Measurements from ENCODE around the gene SMARCA2. TPM values are rescaled to one million over a fixed set of nuclear protein-coding genes. Genes with fewer than 3 reads are reported as not detected.
"Not testable (repeated sequence)": the region's sequence is repeated elsewhere in the genome, so short reads cannot be mapped to it uniquely, and the experiment has no call there.

SMARCA2 gene
- total RNA-seq, 2 experiments from 2014 or later, result 264 to 274 TPM

DNA sequence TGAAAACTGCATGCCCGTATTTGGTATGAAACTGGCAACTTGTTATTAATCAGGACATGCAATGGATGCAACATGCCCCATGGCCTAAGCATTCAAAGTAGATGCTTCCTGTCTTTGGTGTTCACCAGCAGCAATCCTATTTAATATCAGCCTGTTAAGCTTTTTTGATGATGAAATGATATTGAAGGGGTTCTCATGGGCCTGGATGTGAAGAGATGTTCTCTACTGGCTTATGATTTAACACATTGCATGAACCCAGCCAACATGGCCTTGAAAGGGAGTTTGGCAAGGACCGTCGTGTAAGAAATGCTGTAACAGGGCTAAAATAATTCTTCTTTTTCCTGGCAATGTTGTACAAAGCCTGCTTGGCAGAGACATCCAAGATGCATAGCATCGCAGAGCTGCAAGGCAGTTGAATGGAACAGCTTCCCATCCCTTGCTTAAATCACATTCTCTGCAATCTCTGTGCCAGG, 111.2 kb downstream of the SMARCA2 start:
- no peak overlapping the region for H3K4me3 Mint-ChIP-seq
- peaks cover 42% of the 10 kb centered on the region for H3K4me1 Mint-ChIP-seq

GRCh38 chr9:2127486-2127885, 112.3 kb downstream of the SMARCA2 start:
- Mint-ChIP-seq H3K4me3 (no peak overlapping the region), H3K36me3 (ENCODE audit: low read depth) (peaks cover 64% of the 10 kb centered on the region), H3K27me3 (no peaks in the 10 kb centered on the region), H3K9me3 (no peaks in the 10 kb centered on the region), H3K27ac (no peak overlapping the region), H3K4me1 (peaks cover 45% of the 10 kb centered on the region)
- no peak for DNase-seq
- ChIA-PET CTCF (interaction anchor here (1.3 kb wide), 1 partner anchor 14 kb away, joined by 3 read pairs; no protein-coding TSS in a partner anchor), POLR2A (no interaction called here)

More for the DNA sequence above, 111.2 kb downstream of the SMARCA2 start:
- ChIA-PET CTCF (no interaction called here), POLR2A (no interaction called here)
- Mint-ChIP-seq H3K9me3 (no peaks in the 10 kb centered on the region), H3K27ac (peak overlapping the region; percentile 82), H3K27me3 (no peaks in the 10 kb centered on the region), H3K36me3 (ENCODE audit: low read depth) (peaks cover 68% of the 10 kb centered on the region)
- DNase-seq, result no peak

- H3K27me3 Mint-ChIP-seq, result no peaks in the 10 kb centered on the region
- no peak for DNase-seq
- peaks cover 45% of the 10 kb centered on the region for H3K4me1 Mint-ChIP-seq
- no peaks in the 10 kb centered on the region for H3K9me3 Mint-ChIP-seq
- CTCF ChIA-PET, result interaction anchor here (1.3 kb wide), 1 partner anchor 14 kb away, joined by 3 read pairs; no protein-coding TSS in a partner anchor
- POLR2A ChIA-PET, result interaction anchor here (0.6 kb wide), 1 partner anchor 110 kb away, joined by 3 read pairs; no protein-coding TSS in a partner anchor
- no peak overlapping the region for H3K4me3 Mint-ChIP-seq
- H3K36me3 Mint-ChIP-seq (ENCODE audit: low read depth), result peaks cover 58% of the 10 kb centered on the region
- peak overlapping the region; percentile 73 for H3K27ac Mint-ChIP-seq
Observed at GRCh38 chr9:2128141-2128540, 113.0 kb downstream of the SMARCA2 start.

GRCh38 chr9:2128618-2129017, 113.5 kb downstream of the SMARCA2 start:
- Mint-ChIP-seq H3K4me3 (no peak overlapping the region), H3K9me3 (no peaks in the 10 kb centered on the region), H3K27me3 (no peaks in the 10 kb centered on the region), H3K4me1 (peaks cover 45% of the 10 kb centered on the region), H3K36me3 (ENCODE audit: low read depth) (peaks cover 54% of the 10 kb centered on the region), H3K27ac (peak overlapping the region; percentile 27)
- DNase-seq, result no peak
- ChIA-PET POLR2A (interaction anchor here (0.6 kb wide), 1 partner anchor 110 kb away, joined by 3 read pairs; no protein-coding TSS in a partner anchor), CTCF (interaction anchor here (1.3 kb wide), 1 partner anchor 15 kb away, joined by 3 read pairs; no protein-coding TSS in a partner anchor)

GRCh38 chr9:2130941-2131340, 115.8 kb downstream of the SMARCA2 start:
- Mint-ChIP-seq H3K27me3 (no peaks in the 10 kb centered on the region), H3K4me3 (no peak overlapping the region)
- CTCF ChIA-PET, result interaction anchor here (0.7 to 2.1 kb wide), 2 partner anchors 16 to 36 kb away, joined by 3 to 4 read pairs; no protein-coding TSS in a partner anchor

GRCh38 chr9:2132484-2133082, 117.4 kb downstream of the SMARCA2 start:
- H3K27ac Mint-ChIP-seq, result no peak overlapping the region
- H3K36me3 Mint-ChIP-seq (ENCODE audit: low read depth), result peaks cover 46% of the 10 kb centered on the region
- no peaks in the 10 kb centered on the region for H3K27me3 Mint-ChIP-seq
- ChIA-PET POLR2A (no interaction called here), CTCF (interaction anchor here (1.2 to 2.1 kb wide), 3 partner anchors 35 to 595 kb away, joined by 3 to 4 read pairs (median 4); no protein-coding TSS in a partner anchor)
- no peak overlapping the region for H3K4me3 Mint-ChIP-seq
- H3K4me1 Mint-ChIP-seq, result peaks cover 14% of the 10 kb centered on the region
- DNase-seq, result no peak
- H3K9me3 Mint-ChIP-seq, result no peaks in the 10 kb centered on the region

More at GRCh38 chr9:2130941-2131340, 115.8 kb downstream of the SMARCA2 start:
- POLR2A ChIA-PET, result no interaction called here
- DNase-seq, result no peak
- peaks cover 50% of the 10 kb centered on the region for H3K36me3 Mint-ChIP-seq (ENCODE audit: low read depth)
- no peaks in the 10 kb centered on the region for H3K9me3 Mint-ChIP-seq
- peaks cover 26% of the 10 kb centered on the region for H3K4me1 Mint-ChIP-seq
- H3K27ac Mint-ChIP-seq, result no peak overlapping the region

- H3K36me3 Mint-ChIP-seq (ENCODE audit: low read depth), result peaks cover 51% of the 10 kb centered on the region
- no peaks in the 10 kb centered on the region for H3K9me3 Mint-ChIP-seq
- CTCF ChIA-PET, result no interaction called here
- no peak overlapping the region for H3K27ac Mint-ChIP-seq
- H3K4me3 Mint-ChIP-seq, result no peak overlapping the region
- peaks cover 11% of the 10 kb centered on the region for H3K4me1 Mint-ChIP-seq
- H3K27me3 Mint-ChIP-seq, result no peaks in the 10 kb centered on the region
- POLR2A ChIA-PET, result no interaction called here
- DNase-seq, result no peak
Observed at GRCh38 chr9:2134391-2134790, 119.2 kb downstream of the SMARCA2 start.

DNA sequence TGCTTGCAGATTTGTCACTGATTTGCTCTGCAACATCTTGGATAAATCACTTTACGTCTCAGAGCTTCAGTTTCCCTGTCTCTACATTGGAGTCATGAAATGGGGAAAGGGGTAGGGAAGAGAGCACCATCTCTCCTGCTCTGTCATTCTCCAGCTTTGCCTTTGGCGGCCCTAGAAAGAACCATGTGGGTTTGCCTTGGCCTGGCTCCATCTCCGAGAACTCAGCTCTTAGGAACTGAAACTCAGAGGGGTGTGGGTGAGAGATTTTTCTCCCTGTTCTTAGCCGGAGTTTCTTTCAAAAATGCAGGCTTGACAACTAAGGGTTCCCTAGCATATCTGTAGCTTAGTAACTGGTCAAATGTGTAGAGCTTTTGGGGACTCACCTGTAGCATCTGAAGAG, 123.5 kb downstream of the SMARCA2 start:
- Mint-ChIP-seq H3K36me3 (ENCODE audit: low read depth) (peaks cover 72% of the 10 kb centered on the region), H3K9me3 (no peaks in the 10 kb centered on the region), H3K27ac (no peak overlapping the region), H3K4me1 (no peaks in the 10 kb centered on the region), H3K4me3 (no peak overlapping the region), H3K27me3 (no peaks in the 10 kb centered on the region)
- DNase-seq, result no peak
- POLR2A ChIA-PET, result interaction anchor here (0.7 kb wide), 1 partner anchor 14 kb away, joined by 7 read pairs; no protein-coding TSS in a partner anchor
- CTCF ChIA-PET, result no interaction called here

DNA sequence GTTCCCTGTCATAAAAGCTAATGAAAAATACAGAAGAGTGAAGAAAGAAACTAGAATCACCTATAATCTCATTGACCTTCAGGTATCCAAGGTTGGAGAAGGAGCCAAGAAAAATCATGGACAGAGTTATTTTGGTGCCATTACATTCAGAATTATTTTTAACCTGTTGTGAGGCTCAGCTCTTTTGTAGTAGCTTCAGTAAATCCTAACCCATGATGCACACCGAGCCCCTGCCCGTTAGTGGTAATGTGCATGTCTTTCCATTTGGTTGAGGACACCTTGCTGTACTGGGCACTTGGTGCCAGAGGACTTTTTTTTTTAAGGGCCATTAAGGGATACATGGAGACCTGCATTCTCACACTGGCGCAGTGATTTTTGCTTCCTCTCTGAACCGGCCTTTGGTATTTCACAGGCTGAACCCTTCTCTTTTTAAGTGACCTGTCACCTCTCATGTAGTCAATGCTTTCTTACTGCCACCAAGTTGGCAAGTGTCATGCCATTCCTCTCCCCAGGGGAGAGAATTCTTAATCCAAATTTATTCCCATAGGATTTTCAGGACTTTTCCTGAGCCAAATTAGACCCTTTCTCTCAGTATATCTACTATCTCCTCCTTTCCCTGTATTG, 125.6 kb downstream of the SMARCA2 start:
- H3K9me3 Mint-ChIP-seq, result no peaks in the 10 kb centered on the region
- H3K4me3 Mint-ChIP-seq, result no peak overlapping the region
- peaks cover 2% of the 10 kb centered on the region for H3K4me1 Mint-ChIP-seq
- no peak for DNase-seq
- no peaks in the 10 kb centered on the region for H3K27me3 Mint-ChIP-seq
- no peak overlapping the region for H3K27ac Mint-ChIP-seq
- CTCF ChIA-PET, result interaction anchor here (1.5 kb wide), 1 partner anchor 25 kb away, joined by 3 read pairs; no protein-coding TSS in a partner anchor
- H3K36me3 Mint-ChIP-seq (ENCODE audit: low read depth), result peaks cover 73% of the 10 kb centered on the region
- POLR2A ChIA-PET, result no interaction called here

- H3K27me3 Mint-ChIP-seq, result no peaks in the 10 kb centered on the region
- no peak overlapping the region for H3K4me3 Mint-ChIP-seq
- H3K27ac Mint-ChIP-seq, result no peak overlapping the region
- H3K36me3 Mint-ChIP-seq (ENCODE audit: low read depth), result peaks cover 70% of the 10 kb centered on the region
- ChIA-PET POLR2A (no interaction called here), CTCF (no interaction called here)
- peaks cover 2% of the 10 kb centered on the region for H3K9me3 Mint-ChIP-seq
- peaks cover 2% of the 10 kb centered on the region for H3K4me1 Mint-ChIP-seq
- DNase-seq, result no peak
Observed at GRCh38 chr9:2142212-2142611, 127.1 kb downstream of the SMARCA2 start.

DNA sequence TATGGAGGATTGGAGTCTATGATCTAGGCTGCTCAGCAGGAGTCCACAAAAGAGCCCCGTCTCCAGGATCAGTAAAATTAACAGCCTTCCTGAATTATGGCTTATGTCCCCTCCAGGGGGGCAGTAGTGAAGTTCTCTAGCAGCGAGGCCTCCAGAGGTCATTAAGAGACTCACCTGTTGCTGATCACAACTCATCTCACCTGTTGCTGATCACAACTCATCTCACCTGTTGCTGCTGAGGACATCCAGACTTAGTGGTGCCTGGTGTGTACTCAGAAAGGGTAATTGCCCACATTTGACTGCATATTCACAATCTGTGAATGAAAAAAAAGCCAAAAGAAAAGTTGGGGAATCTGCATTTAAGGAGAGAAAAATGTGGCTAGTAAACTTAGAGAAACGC, 129.5 kb downstream of the SMARCA2 start:
- ChIA-PET POLR2A (no interaction called here), CTCF (interaction anchor here (1.4 kb wide), 1 partner anchor 15 kb away, joined by 3 read pairs; no protein-coding TSS in a partner anchor)
- Mint-ChIP-seq H3K27ac (no peak overlapping the region), H3K27me3 (no peaks in the 10 kb centered on the region), H3K9me3 (peaks cover 9% of the 10 kb centered on the region), H3K4me3 (no peak overlapping the region), H3K4me1 (peaks cover 2% of the 10 kb centered on the region), H3K36me3 (ENCODE audit: low read depth) (peaks cover 68% of the 10 kb centered on the region)
- no peak for DNase-seq

GRCh38 chr9:2145746-2146145, 130.6 kb downstream of the SMARCA2 start:
- Mint-ChIP-seq H3K27ac (no peak overlapping the region), H3K4me3 (no peak overlapping the region), H3K9me3 (peaks cover 9% of the 10 kb centered on the region), H3K36me3 (ENCODE audit: low read depth) (peaks cover 69% of the 10 kb centered on the region), H3K4me1 (peaks cover 2% of the 10 kb centered on the region), H3K27me3 (no peaks in the 10 kb centered on the region)
- ChIA-PET POLR2A (no interaction called here), CTCF (no interaction called here)
- no peak for DNase-seq

GRCh38 chr9:2146700-2147099, 131.6 kb downstream of the SMARCA2 start:
- H3K36me3 Mint-ChIP-seq (ENCODE audit: low read depth), result peaks cover 68% of the 10 kb centered on the region
- H3K27ac Mint-ChIP-seq, DNase-seq, H3K4me3 Mint-ChIP-seq, H3K4me1 Mint-ChIP-seq, POLR2A ChIA-PET, H3K27me3 Mint-ChIP-seq, H3K9me3 Mint-ChIP-seq: not testable (repeated sequence)
- CTCF ChIA-PET, result interaction anchor here (0.6 kb wide), 1 partner anchor 1092 kb away, joined by 4 read pairs; no protein-coding TSS in a partner anchor

Measured in activated CD4-positive, alpha-beta T cell treated with anti-CD3 and anti-CD28 coated beads, Interleukin-2, amount 10 ng/mL, durations not matched to agents 7 days and 5 days (primary cell).